OCI-LY1 (cell line): ENCODE results near the gene BMPR2.
A peak's percentile ranks its signal among the peaks of the same experiment; 100 is the strongest.
"Not testable (repeated sequence)": the region's sequence is repeated elsewhere in the genome, so short reads cannot be mapped to it uniquely, and the experiment has no call there.

Experiments
- H2AFZ ChIP-seq: fragments of 200-600 bp; sonication (generic), shearing (Covaris generic); 2 replicates; pipeline ENCODE4 v1.6.0; 2014; ENCODE audit warnings: antibody characterized with exemption, mild to moderate bottlenecking, low read length
- H3F3A ChIP-seq: fragments of 200-600 bp; sonication (generic), shearing (Covaris generic); 2 replicates; pipeline ENCODE4 v1.6.0; 2014; ENCODE audit warnings: mild to moderate bottlenecking, antibody characterized with exemption, low read length, moderate library complexity; ENCODE audit not compliant: insufficient read depth
- H3K27ac ChIP-seq: fragments of 200-600 bp; sonication (generic); 2 replicates; pipeline ENCODE4 v1.5.1; 2014; ENCODE audit warnings: low read length, mixed run types, mild to moderate bottlenecking, low read depth; ENCODE audit not compliant: poor library complexity, severe bottlenecking
- H3K27me3 ChIP-seq: fragments of 200-600 bp; sonication (generic); 2 replicates; pipeline ENCODE4 v1.6.0; 2014; ENCODE audit warnings: antibody characterized with exemption, mild to moderate bottlenecking, low read length, moderate library complexity; ENCODE audit not compliant: insufficient read depth
- H3K36me3 ChIP-seq: fragments of 200-600 bp; sonication (generic); 2 replicates; pipeline ENCODE4 v1.6.1; 2014; ENCODE audit warnings: mild to moderate bottlenecking, antibody characterized with exemption, low read length, moderate library complexity, mixed read lengths; ENCODE audit not compliant: insufficient read depth
- H3K4me1 ChIP-seq: fragments of 200-600 bp; sonication (generic); 2 replicates; pipeline ENCODE4 v1.5.1; 2014; ENCODE audit warnings: mild to moderate bottlenecking, low read length, moderate library complexity; ENCODE audit not compliant: insufficient read depth, severe bottlenecking
- H3K4me2 ChIP-seq: fragments of 200-600 bp; sonication (generic), shearing (Covaris generic); 2 replicates; pipeline ENCODE4 v1.6.1; 2014; ENCODE audit warnings: low read length
- H3K4me3 ChIP-seq: fragments of 200-600 bp; sonication (generic); 2 replicates; pipeline ENCODE4 v1.5.1; 2014; ENCODE audit warnings: low read length, low read depth, mild to moderate bottlenecking, mixed read lengths; ENCODE audit not compliant: poor library complexity, severe bottlenecking
- H3K79me2 ChIP-seq: fragments of 200-600 bp; shearing (Covaris generic); 2 replicates; pipeline ENCODE4 v1.6.1; 2016; ENCODE audit warnings: mixed run types, low read length, mixed read lengths; ENCODE audit not compliant: insufficient read depth
- H3K9ac ChIP-seq: fragments of 200-600 bp; sonication (generic), shearing (Covaris generic); 2 replicates; pipeline ENCODE4 v1.6.1; 2014; ENCODE audit warnings: mild to moderate bottlenecking, low read length, mixed read lengths
- H3K9me2 ChIP-seq: fragments of 200-600 bp; sonication (generic), shearing (Covaris generic); 2 replicates; pipeline ENCODE4 v1.6.1; 2014; ENCODE audit warnings: low read depth, mild to moderate bottlenecking, low read length, mixed read lengths
- H3K9me3 ChIP-seq: fragments of 200-600 bp; shearing (Covaris generic); 2 replicates; pipeline ENCODE4 v1.6.1; 2014; ENCODE audit warnings: low read length, mixed read lengths
- H4K20me1 ChIP-seq: fragments of 200-600 bp; sonication (generic), shearing (Covaris generic); 2 replicates; pipeline ENCODE4 v1.6.0; 2016; ENCODE audit warnings: mild to moderate bottlenecking, low read length; ENCODE audit not compliant: insufficient read depth
- CTCF ChIP-seq: fragments of 200-600 bp; sonication (generic), shearing (Covaris generic); IDR thresholded peaks from 2 replicates; pipeline ENCODE4 v1.5.1; 2017; ENCODE audit warnings: mild to moderate bottlenecking, antibody characterized with exemption, low read length, moderate library complexity, mixed read lengths
- EZH2 ChIP-seq: fragments of 200-600 bp; sonication (generic), shearing (Covaris generic); IDR thresholded peaks from 2 replicates; pipeline ENCODE4 v1.8.0; 2017; ENCODE audit warnings: borderline replicate concordance, mixed run types, mild to moderate bottlenecking, antibody characterized with exemption, low read length, moderate library complexity, mixed read lengths

The BMPR2 gene

GRCh38 chr2:202373490-202373889, 2.6 kb upstream of the BMPR2 start:
- Histone ChIP-seq H4K20me1 (no peaks in the 10 kb centered on the region), H3K79me2 (no peaks in the 10 kb centered on the region), H3K27me3 (no peaks in the 10 kb centered on the region; the same call in 1 of the 2 replicates), H3K9ac (no peak overlapping the region), H3K27ac (no peak overlapping the region), H3K9me3 (no peaks in the 10 kb centered on the region), H3K4me3 (no peak overlapping the region), H3K4me1 (peaks cover 24% of the 10 kb centered on the region), H3F3A (no peaks in the 10 kb centered on the region; the same call in 1 of the 2 replicates), H2AFZ (no peak overlapping the region), H3K4me2 (no peak overlapping the region), H3K9me2 (no peaks in the 10 kb centered on the region), H3K36me3 (no peaks in the 10 kb centered on the region)
- TF ChIP-seq EZH2, result no peak

GRCh38 chr2:202374383-202374782, 1.7 kb upstream of the BMPR2 start:
- H3K4me1 ChIP-seq, result peaks cover 32% of the 10 kb centered on the region
- H4K20me1 ChIP-seq, H3K79me2 ChIP-seq, H3K27ac ChIP-seq, H3K9me3 ChIP-seq, H3K4me3 ChIP-seq, H3K4me2 ChIP-seq, H3K36me3 ChIP-seq, H3K27me3 ChIP-seq, H3F3A ChIP-seq, H3K9me2 ChIP-seq, H2AFZ ChIP-seq, H3K9ac ChIP-seq: not testable (repeated sequence)

GRCh38 chr2:202375033-202375608, 1.0 kb upstream of the BMPR2 start:
- peak overlapping the region; percentile 74 for H3K4me3 ChIP-seq

More at GRCh38 chr2:202375033-202375608, 1.0 kb upstream of the BMPR2 start:
- Histone ChIP-seq H2AFZ (peak overlapping the region; percentile 73), H3K4me2 (peak overlapping the region; percentile 78), H3F3A (no peaks in the 10 kb centered on the region; the same call in 1 of the 2 replicates), H3K9me3 (no peaks in the 10 kb centered on the region), H3K27me3 (no peaks in the 10 kb centered on the region; the same call in 1 of the 2 replicates), H3K36me3 (no peaks in the 10 kb centered on the region), H3K79me2 (no peaks in the 10 kb centered on the region), H3K4me1 (peaks cover 40% of the 10 kb centered on the region), H3K27ac (no peak overlapping the region), H3K9me2 (no peaks in the 10 kb centered on the region), H4K20me1 (no peaks in the 10 kb centered on the region), H3K9ac (peak overlapping the region; percentile 64)
- TF ChIP-seq CTCF, result no peak
- TF ChIP-seq EZH2, result no peak
